ENCODE results near the gene SERPINB2.

- TF ChIP-seq POLR2A (IDR thresholded peaks at IDR 0.05; ENCODE audit: low read length) (no peak), GATA1 (IDR thresholded peaks at IDR 0.05; ENCODE audit: low read depth, low read length) (no peak)
Measured at GRCh38 chr18:63869374-63869773, 18.1 kb upstream of the SERPINB2 start.
